Measurements from ENCODE around the gene IFNL2.

- TF ChIP-seq CTCF (IDR thresholded peaks at IDR 0.05) (no peak), POLR2AphosphoS5 (IDR thresholded peaks at IDR 0.05; ENCODE audit: low read depth, low read length) (no peak)
These were observed 2.1 kb downstream of the IFNL2 start for GRCh38 chr19:39270036-39270871.
